Measurements from ENCODE around the gene TMEM242. TPM values are rescaled to one million over a fixed set of nuclear protein-coding genes. Genes with fewer than 3 reads are reported as not detected.
"Not testable (repeated sequence)": the region's sequence is repeated elsewhere in the genome, so short reads cannot be mapped to it uniquely, and the experiment has no call there.

The TMEM242 gene
- polyA plus RNA-seq, 4 donors = 11.1 to 15.0 (median 13.3) TPM

DNA sequence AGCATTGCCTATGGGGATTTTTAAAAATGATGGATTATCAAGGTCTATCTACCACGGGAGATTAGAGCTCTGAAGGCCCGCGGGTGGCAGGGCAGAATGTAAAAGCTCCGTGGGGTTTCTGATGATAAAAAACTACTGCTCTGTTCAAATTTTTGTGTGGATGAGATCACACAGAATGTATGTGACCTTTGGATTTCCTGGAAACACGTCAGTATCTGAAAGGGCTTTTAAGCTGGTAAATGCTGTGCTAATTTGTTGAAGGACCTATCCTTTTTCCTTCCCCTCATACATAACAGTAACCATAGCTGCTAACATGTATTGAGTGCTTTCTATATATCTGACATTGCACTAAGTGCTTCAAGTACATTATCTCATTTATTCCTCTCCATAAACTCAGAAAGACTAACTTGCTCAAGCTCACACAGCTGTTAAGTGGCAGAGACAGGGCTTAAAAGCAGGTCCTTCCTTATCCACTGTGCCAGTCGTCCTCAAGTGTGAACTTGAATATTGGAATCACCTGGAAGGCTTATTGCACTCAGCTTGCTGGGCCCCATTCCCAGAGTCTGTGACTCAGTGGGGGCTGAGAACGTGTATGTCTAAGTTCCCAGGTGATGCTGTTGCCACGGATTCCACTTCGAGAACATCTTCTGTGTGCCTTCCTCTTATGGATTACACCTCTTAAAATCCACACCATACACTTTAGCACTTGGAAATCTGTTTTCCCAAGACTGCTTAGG lies 1.9 kb upstream of the TMEM242 start:
- DNase-seq (ENCODE audit: low read depth in 4 of 4, low spot score in 3 of 4) = no peak

GRCh38 chr6:157323966-157324300 lies 614 bp upstream of the TMEM242 start:
- DNase-seq (ENCODE audit: low read depth in 4 of 4, low spot score in 3 of 4) = peak in 3 of 4 donors; percentile 71 to 87 (median 79)

GRCh38 chr6:157322792-157323254 lies 496 bp downstream of the TMEM242 start:
- no peak for DNase-seq (ENCODE audit: low read depth in 4 of 4, low spot score in 3 of 4)

GRCh38 chr6:157316871-157317814 lies 6.2 kb downstream of the TMEM242 start:
- no peak for DNase-seq (ENCODE audit: low read depth in 4 of 4, low spot score in 3 of 4)

DNA sequence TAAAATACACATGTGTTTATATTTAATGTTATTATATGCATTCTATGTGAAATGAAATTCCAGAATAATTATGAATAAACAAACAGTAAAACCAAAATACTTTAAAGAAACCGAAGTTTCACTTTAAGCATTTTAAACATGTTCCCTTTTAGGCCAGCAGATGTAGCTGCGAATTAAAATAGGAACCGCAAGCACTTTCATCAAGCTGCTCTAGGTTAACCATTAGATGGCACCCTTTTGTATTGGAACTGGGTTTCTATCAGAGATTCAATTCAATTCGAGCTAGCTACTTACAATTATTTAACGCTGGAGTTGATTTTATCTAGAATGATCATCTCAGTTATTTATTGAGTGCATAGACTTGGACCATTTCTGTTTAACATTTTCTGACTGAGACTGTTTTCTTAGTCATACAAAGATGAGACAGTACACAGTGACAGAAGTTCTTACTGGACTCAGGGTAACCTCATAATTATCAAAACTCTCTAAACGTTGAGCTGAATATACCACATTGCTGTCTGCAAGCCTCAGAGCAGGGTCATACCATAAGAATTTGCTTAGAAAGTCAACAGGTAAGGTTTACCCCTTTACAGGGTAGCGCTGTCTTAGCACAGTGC lies 8.5 kb downstream of the TMEM242 start:
- DNase-seq (ENCODE audit: low read depth in 4 of 4, low spot score in 3 of 4) = peak in 2 of 4 donors; percentile 42 to 51

DNA sequence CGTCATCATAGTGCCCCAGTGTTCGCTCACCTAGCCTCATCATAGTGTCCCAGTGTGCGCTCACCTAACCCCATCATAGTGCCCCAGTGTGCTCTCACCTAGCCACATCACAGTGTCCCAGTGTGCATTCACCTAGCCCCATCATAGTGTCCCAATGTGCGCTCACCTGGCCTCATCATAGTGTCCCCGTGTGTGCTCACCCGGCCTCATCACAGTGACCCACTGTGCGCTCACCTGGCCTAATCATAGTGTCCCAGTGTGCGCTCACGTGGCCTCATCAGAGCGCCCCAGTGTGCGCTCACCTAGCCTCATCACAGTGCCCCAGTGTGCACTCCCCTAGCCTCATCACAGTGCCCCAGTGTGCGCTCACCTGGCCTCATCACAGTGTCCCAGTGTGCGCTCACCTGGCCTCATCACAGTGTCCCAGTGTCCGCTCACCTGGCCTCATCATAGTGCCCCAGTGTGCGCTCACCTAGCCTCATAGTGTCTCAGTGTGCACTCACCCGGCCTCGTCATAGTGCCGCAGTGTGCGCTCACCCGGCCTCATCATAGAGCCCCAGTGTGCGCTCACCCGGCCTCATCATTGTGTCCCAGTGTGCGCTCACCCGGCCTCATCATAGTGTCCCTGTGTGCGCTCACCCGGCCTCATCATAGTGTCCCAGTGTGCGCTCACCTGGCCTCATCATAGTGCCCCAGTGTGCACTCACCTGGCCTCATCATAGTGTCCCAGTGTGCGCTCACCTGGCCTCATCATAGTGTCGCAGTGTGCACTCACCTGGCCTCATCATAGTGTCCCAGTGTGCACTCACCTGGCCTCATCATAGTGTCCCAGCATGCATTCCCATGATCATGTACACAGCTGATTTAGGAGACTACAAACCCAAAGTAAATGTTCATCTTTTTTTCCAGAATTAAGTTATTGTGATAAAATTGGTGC lies 9.5 kb downstream of the TMEM242 start:
- DNase-seq (ENCODE audit: low read depth in 4 of 4, low spot score in 3 of 4) = no peak

DNA sequence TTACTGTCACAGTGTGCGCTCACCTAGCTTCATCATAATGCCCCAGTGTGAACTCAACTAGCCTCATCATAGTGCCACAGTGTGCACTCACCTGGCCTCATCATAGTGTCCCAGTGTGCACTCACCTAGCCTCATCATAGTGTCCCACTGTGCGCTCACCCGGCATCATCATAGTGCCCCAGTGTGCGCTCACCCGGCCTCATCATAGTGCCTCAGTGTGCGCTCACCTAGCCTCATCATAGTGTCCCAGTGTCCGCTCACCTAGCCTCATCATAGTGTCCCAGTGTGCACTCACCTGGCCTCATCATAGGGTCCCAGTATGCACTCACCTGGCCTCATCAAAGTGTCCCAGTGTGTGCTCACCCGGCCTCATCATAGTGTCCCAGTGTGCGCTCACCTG lies 10.6 kb downstream of the TMEM242 start:
- no peak for DNase-seq (ENCODE audit: low read depth in 4 of 4, low spot score in 3 of 4)

DNA sequence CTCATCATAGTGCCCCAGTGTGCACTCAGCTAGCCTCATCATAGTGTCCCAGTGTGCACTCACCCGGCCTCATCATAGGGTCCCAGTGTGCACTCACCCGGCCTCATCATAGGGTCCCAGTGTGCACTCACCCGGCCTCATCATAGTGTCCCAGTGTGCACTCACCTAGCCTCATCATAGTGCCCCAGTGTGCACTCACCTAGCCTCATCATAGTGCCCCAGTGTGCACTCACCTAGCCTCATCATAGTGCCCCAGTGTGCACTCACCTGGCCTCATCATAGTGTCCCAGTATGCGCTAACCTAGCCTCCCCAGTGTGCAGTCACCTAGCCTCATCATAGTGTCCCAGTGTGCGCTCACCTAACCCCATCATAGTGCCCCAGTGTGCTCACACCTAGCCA lies 12.6 kb downstream of the TMEM242 start:
- DNase-seq (ENCODE audit: low read depth in 4 of 4, low spot score in 3 of 4) = not testable (repeated sequence)

DNA sequence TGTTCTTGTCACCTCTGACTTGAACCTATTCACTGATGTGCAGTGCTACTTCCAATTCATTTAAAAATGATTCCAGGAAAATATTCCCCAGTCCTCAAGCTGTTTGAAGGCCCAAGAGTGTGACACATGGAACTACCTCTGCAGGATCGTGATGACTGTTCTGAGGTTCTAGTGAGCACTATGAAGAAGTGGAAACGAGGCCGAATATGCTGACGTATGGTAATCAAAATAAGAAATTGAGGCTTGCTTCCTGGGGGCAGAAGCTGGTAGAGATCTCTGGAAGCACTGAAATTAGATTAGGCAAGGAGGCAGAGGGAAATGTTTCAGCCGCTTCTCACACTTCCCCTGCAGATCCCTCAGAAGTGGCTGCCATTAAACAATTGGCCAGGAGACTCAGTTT lies 15.7 kb downstream of the TMEM242 start:
- no peak for DNase-seq (ENCODE audit: low read depth in 4 of 4, low spot score in 3 of 4)

- DNase-seq (ENCODE audit: low read depth in 4 of 4, low spot score in 3 of 4) = no peak
Measured at GRCh38 chr6:157305670-157306653, 17.4 kb downstream of the TMEM242 start.

GRCh38 chr6:157304899-157305663 lies 18.2 kb downstream of the TMEM242 start:
- no peak for DNase-seq (ENCODE audit: low read depth in 4 of 4, low spot score in 3 of 4)

- no peak for DNase-seq (ENCODE audit: low read depth in 4 of 4, low spot score in 3 of 4)
Measured at GRCh38 chr6:157302736-157303135, 20.6 kb downstream of the TMEM242 start.

- DNase-seq (ENCODE audit: low read depth in 4 of 4, low spot score in 3 of 4) = no peak
Measured at GRCh38 chr6:157300436-157300835, 22.9 kb downstream of the TMEM242 start.

- no peak for DNase-seq (ENCODE audit: low read depth in 4 of 4, low spot score in 3 of 4)
Measured at GRCh38 chr6:157300006-157300405, 23.3 kb downstream of the TMEM242 start.

DNA sequence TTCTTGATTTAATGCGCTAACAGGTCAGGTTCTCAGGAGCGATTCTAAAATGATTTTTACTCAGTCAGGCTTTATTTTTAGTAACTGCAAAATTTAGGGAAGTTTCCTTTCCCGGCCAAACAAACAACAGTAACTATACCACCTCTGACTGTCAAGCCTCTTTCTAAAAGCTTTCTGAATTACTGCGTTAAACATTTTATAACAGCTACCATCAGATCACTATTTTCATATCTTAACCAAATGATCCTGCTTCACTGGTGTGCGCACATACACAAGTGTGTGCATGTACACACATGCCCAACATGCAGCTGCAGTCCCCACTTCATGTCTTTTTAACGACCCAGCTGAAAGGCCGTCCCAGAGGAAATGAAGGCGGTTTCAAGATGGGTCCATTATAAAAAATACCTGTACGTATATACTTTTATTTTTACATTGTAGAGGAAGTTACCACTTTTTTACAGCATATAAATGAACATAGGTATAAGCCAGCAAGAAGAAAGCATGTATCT lies 25.0 kb downstream of the TMEM242 start:
- no peak for DNase-seq (ENCODE audit: low read depth in 4 of 4, low spot score in 3 of 4)

DNA sequence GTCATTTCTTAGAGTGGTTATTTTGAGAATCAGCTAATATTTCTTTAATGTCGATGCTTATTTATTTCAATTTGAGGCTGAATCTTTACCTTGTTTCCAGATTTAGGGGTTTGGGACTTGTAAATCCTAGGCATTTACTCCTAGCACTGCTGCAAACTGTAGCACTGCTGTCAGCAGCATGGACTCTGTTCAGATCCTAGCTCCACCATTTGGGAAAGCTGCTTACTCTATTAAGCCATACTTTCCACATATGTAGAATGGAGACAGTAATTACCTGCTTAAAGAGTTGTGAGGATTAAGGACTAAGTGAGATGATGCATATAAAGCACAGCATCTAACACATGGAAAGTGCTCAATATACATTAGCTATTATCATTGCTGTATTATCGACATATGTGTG lies 28.7 kb downstream of the TMEM242 start:
- no peak for DNase-seq (ENCODE audit: low read depth in 4 of 4, low spot score in 3 of 4)

GRCh38 chr6:157293780-157294179 lies 29.5 kb downstream of the TMEM242 start:
- DNase-seq (ENCODE audit: low read depth in 4 of 4, low spot score in 3 of 4) = no peak

DNA sequence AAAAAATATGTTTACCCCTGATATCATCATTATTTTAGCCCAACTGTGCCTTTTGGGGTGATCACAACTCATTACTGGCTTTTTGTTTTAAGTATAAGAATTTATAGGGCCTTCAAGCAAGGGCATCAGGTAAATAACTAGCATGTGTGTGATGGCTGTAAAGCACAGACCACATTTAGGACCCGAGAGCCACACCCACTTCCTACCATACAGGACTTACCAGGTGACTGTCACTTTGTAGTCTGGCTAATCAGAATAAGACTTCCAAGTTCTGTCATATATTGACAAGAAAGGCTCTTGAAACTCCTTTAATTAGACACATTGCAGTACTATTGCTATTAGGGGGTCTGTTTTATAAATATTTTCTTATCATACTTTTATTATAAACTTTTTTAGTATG lies 31.1 kb downstream of the TMEM242 start:
- DNase-seq (ENCODE audit: low read depth in 4 of 4, low spot score in 3 of 4) = no peak

Data from left renal pelvis (tissue), 4 donors.